B cell (primary cell): ENCODE results near the gene FTSJ3. TPM values are rescaled to one million over a fixed set of nuclear protein-coding genes. Genes with fewer than 3 reads are reported as not detected.

ENCODE experiments used
- ATAC-seq: fragments of 200-7000 bp; cut with Tn5 transposase; one replicate; pipeline ENCODE4 v1.10.0; 2021; ENCODE audit warnings: low read depth, mild to moderate bottlenecking, moderate number of reproducible peaks, moderate library complexity
- CTCF ChIA-PET: fragments of 350-600 bp; sonication (Branson Sonifier 250); formaldehyde crosslinking; loops from one replicate; lab custom pipeline; 2021; ENCODE audit warnings: antibody characterized with exemption, inconsistent platforms; lab: Charles Lee
- POLR2A ChIA-PET: fragments of 350-600 bp; sonication (Branson Sonifier 250); formaldehyde crosslinking; loops from one replicate; lab custom pipeline; 2021; ENCODE audit warnings: antibody characterized with exemption; lab: Charles Lee
- DNase-seq: peaks from one replicate; pipeline ENCODE4 v3.0.0; 2013
- H2AFZ ChIP-seq: 2 replicates; pipeline ENCODE4 v1.6.1; 2012; ENCODE audit warnings: mild to moderate bottlenecking, low read depth, low read length; ENCODE audit not compliant: insufficient read depth, poor library complexity, severe bottlenecking
- H3K27ac ChIP-seq, 2 donors: 1 replicate in 1 of 2; 2 replicates in 1 of 2; pipeline ENCODE4 v1.5.1; 2012 to 2013; ENCODE audit warnings: low read length in 2 of 2, mild to moderate bottlenecking in 2 of 2, moderate library complexity in 1 of 2
- H3K27me3 ChIP-seq, 4 experiments: fragments of 200-600 bp in 1 of 4; sonication (generic) in 1 of 4; replicated peaks in 1 of 4; 1 replicate in 2 of 4; 2 replicates in 2 of 4; pipeline versions ENCODE4 v1.6.1 to v1.7.0; 2013 to 2016; ENCODE audit warnings: low read length in 3 of 4, mild to moderate bottlenecking in 2 of 4, mixed read lengths in 1 of 4, moderate library complexity in 1 of 4; ENCODE audit not compliant: insufficient read depth in 4 of 4, control insufficient read depth in 3 of 4; ENCODE audit errors: control extremely low read depth in 1 of 4
- H3K36me3 ChIP-seq, 2 experiments: replicated peaks in 1 of 2; 1 replicate in 1 of 2; 2 replicates in 1 of 2; pipeline versions ENCODE4 v1.6.1 to v1.7.1; 2013; ENCODE audit warnings: low read length in 1 of 2; ENCODE audit not compliant: insufficient read depth in 2 of 2, control insufficient read depth in 1 of 2; ENCODE audit errors: control extremely low read depth in 1 of 2, extremely low read depth in 1 of 2
- H3K4me1 ChIP-seq, 2 donors: fragments of 200-600 bp in 1 of 2; sonication (generic) in 1 of 2; 1 replicate in 1 of 2; 2 replicates in 1 of 2; pipeline versions ENCODE4 v1.5.1 to v1.6.1; 2013 to 2017; ENCODE audit warnings: low read length in 2 of 2; ENCODE audit not compliant: control insufficient read depth in 2 of 2, insufficient read depth in 2 of 2
- H3K4me2 ChIP-seq: replicated peaks from 2 replicates; pipeline ENCODE3; 2012; ENCODE audit warnings: mild to moderate bottlenecking, low read depth, low read length; ENCODE audit not compliant: poor library complexity, severe bottlenecking
- H3K4me3 ChIP-seq, 5 experiments: fragments of 200-600 bp in 1 of 5; sonication (generic) in 1 of 5; 1 replicate in 3 of 5; 2 replicates in 2 of 5; pipeline versions ENCODE4 v1.5.1 to v1.7.0; 2011 to 2016; ENCODE audit warnings: low read length in 4 of 5, mild to moderate bottlenecking in 4 of 5, low read depth in 2 of 5, control low read depth in 1 of 5, moderate library complexity in 1 of 5; ENCODE audit not compliant: insufficient read depth in 1 of 5; ENCODE audit errors: control extremely low read depth in 1 of 5, extremely low read depth in 1 of 5
- H3K79me2 ChIP-seq: fragments of 200-600 bp; sonication (generic); one replicate; pipeline ENCODE4 v1.6.0; 2016; ENCODE audit warnings: low read length; ENCODE audit not compliant: control insufficient read depth, insufficient read depth
- H3K9ac ChIP-seq: fragments of 200-600 bp; sonication (generic); 2 replicates; pipeline ENCODE4 v1.6.1; 2017; ENCODE audit warnings: mild to moderate bottlenecking, low read length, moderate library complexity
- H3K9me3 ChIP-seq, 3 donors: one replicate each; pipeline versions ENCODE4 v1.6.1 to v1.7.1; 2013; ENCODE audit warnings: low read length in 2 of 3; ENCODE audit not compliant: control insufficient read depth in 2 of 3, insufficient read depth in 1 of 3; ENCODE audit errors: control extremely low read depth in 1 of 3
- H4K20me1 ChIP-seq: 2 replicates; pipeline ENCODE4 v1.6.0; 2012; ENCODE audit warnings: mild to moderate bottlenecking, low read length; ENCODE audit not compliant: insufficient read depth, control insufficient read depth, poor library complexity, severe bottlenecking
- H3K27ac Mint-ChIP-seq: one replicate; pipeline ENCODE4 v1.8.0; 2021; ENCODE audit warnings: mixed read lengths
- H3K27me3 Mint-ChIP-seq: one replicate; pipeline ENCODE4 v1.8.0; 2021; ENCODE audit warnings: mixed read lengths
- H3K4me1 Mint-ChIP-seq: one replicate; pipeline ENCODE4 v1.8.0; 2021; ENCODE audit warnings: mixed read lengths
- H3K4me3 Mint-ChIP-seq: one replicate; pipeline ENCODE4 v1.8.0; 2021; ENCODE audit warnings: mixed read lengths
- H3K9me3 Mint-ChIP-seq: one replicate; pipeline ENCODE4 v1.8.0; 2022; ENCODE audit warnings: mixed read lengths; ENCODE audit not compliant: insufficient read depth
- EZH2 ChIP-seq: IDR thresholded peaks from 2 replicates; pipeline ENCODE4 v1.6.1; 2012; ENCODE audit warnings: borderline replicate concordance, low read depth, mild to moderate bottlenecking, moderate library complexity, low read length; ENCODE audit not compliant: insufficient read depth, poor library complexity, severe bottlenecking
- WGBS: methylation state at CpG from one replicate; pipeline ENCODE4 v1.1.5; 2013; ENCODE audit warnings: missing lambda C conversion rate; ENCODE audit not compliant: insufficient coverage; 5-methylcytosine and 5-hydroxymethylcytosine counted together
- intact Hi-C: fragments of 100-400 bp; cut with micrococcal nuclease; formaldehyde crosslinking; loops from one replicate; pipeline ENCODE4 v1.10.0; 2022
- polyA plus RNA-seq: library from polyadenylated mRNA; depleted of rRNA; stranded (reverse); fragments of >200 nt; gene quantifications from 2 replicates; pipeline ENCODE4 v1.2.3, GENCODE V29; 2012
- total RNA-seq, 2 donors: library from RNA; stranded (reverse); fragments of 120-200 nt in 1 of 2; gene quantifications; 1 replicate in 1 of 2; 2 replicates in 1 of 2; pipeline versions ENCODE4 v1.2.3 to v1.2.4, GENCODE V29; 2013 to 2022
- TF ChIP-seq, protein P1 (sequence below): fragments of 200-600 bp; IDR thresholded peaks from one replicate; pipeline ENCODE4 v1.8.0; 2022; ENCODE audit warnings: antibody characterized with exemption, mild to moderate bottlenecking

FTSJ3 gene
- total and polyA plus RNA-seq, 2 donors (not counting 1 experiment from before 2014, with no cell fraction given): 26.5 to 75.9 TPM

DNA sequence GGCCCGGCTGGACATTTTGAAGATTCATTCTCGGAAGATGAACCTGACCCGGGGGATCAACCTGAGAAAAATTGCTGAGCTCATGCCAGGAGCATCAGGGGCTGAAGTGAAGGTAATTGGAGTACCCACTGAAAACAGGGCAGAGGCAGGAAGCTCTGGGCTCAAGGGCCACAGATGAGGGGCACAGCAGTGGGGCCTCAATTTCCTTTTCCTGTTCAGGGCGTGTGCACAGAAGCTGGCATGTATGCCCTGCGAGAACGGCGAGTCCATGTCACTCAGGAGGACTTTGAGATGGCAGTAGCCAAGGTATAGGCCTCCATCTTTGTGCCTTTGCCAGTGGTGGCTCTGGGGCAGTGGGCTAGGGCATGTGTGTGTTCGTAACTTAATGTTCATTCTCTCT lies 4.0 kb upstream of the FTSJ3 start:
- Histone ChIP-seq H2AFZ (no peak overlapping the region), H4K20me1 (peaks cover 20% of the 10 kb centered on the region), H3K9me3 (no peaks in the 10 kb centered on the region), H3K4me2 (no peak overlapping the region), H3K9ac (no peak overlapping the region), H3K4me3 (no peak overlapping the region), H3K36me3 (peaks cover 2 to 75% of the 10 kb centered on the region in 2 experiments), H3K4me1 (peaks cover 23 to 37% of the 10 kb centered on the region in 2 donors), H3K79me2 (peaks cover 36% of the 10 kb centered on the region), H3K27ac (no peak overlapping the region), H3K27me3 (no peaks in the 10 kb centered on the region)
- WGBS: 22% methylated on average over 7 of the region's 8 CpGs
- H3K27me3 Mint-ChIP-seq: no peaks in the 10 kb centered on the region
- peak overlapping the region; percentile 32 for H3K27ac Mint-ChIP-seq
- ChIA-PET CTCF (interaction anchor here (0.9 to 1.2 kb wide), 3 partner anchors 9 to 133 kb away, joined by 3 read pairs; no protein-coding TSS in a partner anchor), POLR2A (interaction anchor here (1.0 kb wide), 1 partner anchor 10 kb away, joined by 3 read pairs; no protein-coding TSS in a partner anchor)
- DNase-seq (no peak), ATAC-seq (no peak)
- TF ChIP-seq EZH2: no peak
- TF ChIP-seq, protein P1, sequence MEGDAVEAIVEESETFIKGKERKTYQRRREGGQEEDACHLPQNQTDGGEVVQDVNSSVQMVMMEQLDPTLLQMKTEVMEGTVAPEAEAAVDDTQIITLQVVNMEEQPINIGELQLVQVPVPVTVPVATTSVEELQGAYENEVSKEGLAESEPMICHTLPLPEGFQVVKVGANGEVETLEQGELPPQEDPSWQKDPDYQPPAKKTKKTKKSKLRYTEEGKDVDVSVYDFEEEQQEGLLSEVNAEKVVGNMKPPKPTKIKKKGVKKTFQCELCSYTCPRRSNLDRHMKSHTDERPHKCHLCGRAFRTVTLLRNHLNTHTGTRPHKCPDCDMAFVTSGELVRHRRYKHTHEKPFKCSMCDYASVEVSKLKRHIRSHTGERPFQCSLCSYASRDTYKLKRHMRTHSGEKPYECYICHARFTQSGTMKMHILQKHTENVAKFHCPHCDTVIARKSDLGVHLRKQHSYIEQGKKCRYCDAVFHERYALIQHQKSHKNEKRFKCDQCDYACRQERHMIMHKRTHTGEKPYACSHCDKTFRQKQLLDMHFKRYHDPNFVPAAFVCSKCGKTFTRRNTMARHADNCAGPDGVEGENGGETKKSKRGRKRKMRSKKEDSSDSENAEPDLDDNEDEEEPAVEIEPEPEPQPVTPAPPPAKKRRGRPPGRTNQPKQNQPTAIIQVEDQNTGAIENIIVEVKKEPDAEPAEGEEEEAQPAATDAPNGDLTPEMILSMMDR: no peak
- H3K9me3 Mint-ChIP-seq: no peaks in the 10 kb centered on the region
- intact Hi-C loops: no loop called here
- no peak overlapping the region for H3K4me3 Mint-ChIP-seq
- H3K4me1 Mint-ChIP-seq: peaks cover 55% of the 10 kb centered on the region

DNA sequence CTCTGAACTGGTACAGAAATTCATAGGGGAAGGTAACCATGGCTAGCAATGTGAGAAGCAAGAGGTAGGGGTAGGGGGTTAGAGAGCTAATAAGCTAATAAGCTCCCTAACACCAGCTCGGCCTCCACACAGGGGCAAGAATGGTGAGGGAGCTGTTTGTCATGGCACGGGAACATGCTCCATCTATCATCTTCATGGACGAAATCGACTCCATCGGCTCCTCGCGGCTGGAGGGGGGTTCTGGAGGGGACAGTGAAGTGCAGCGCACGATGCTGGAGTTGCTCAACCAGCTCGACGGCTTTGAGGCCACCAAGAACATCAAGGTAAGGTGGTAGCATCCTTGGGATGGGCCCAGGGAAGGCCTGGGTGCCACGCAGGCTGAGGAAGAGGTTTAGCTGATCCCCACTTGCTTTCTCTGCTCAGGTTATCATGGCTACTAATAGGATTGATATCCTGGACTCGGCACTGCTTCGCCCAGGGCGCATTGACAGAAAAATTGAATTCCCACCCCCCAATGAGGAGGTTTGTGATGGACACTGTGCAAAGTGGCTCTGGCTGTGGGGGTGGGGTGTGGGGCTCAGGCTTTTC lies 3.5 kb upstream of the FTSJ3 start:
- Histone ChIP-seq H2AFZ (no peak overlapping the region), H3K4me3 (no peak overlapping the region), H3K27ac (no peak overlapping the region), H3K4me2 (no peak overlapping the region), H3K36me3 (peaks cover 2 to 70% of the 10 kb centered on the region in 2 experiments), H3K79me2 (peaks cover 36% of the 10 kb centered on the region), H4K20me1 (peaks cover 15% of the 10 kb centered on the region), H3K27me3 (no peaks in the 10 kb centered on the region), H3K4me1 (peaks cover 28 to 42% of the 10 kb centered on the region in 2 donors), H3K9ac (no peak overlapping the region), H3K9me3 (no peaks in the 10 kb centered on the region)
- CTCF ChIA-PET: interaction anchor here (0.9 to 1.1 kb wide), 2 partner anchors 8 to 11 kb away, joined by 3 to 4 read pairs; no protein-coding TSS in a partner anchor
- no peak overlapping the region for H3K4me3 Mint-ChIP-seq
- POLR2A ChIA-PET: interaction anchor here (0.6 to 1.2 kb wide), 3 partner anchors 8 to 394 kb away, joined by 3 to 8 read pairs (median 3); no protein-coding TSS in a partner anchor
- peaks cover 60% of the 10 kb centered on the region for H3K4me1 Mint-ChIP-seq
- ATAC-seq (no peak), DNase-seq (no peak)
- intact Hi-C loops: no loop called here
- peak overlapping the region; percentile 2 for H3K27ac Mint-ChIP-seq
- 87% methylated on average over 10 of the region's 15 CpGs for WGBS
- no peak for TF ChIP-seq EZH2
- TF ChIP-seq, protein P1: no peak
- no peaks in the 10 kb centered on the region for H3K9me3 Mint-ChIP-seq
- no peaks in the 10 kb centered on the region for H3K27me3 Mint-ChIP-seq
